NCI-H748 (cell line): ENCODE data around the gene IQUB.
"Not testable (repeated sequence)": the region's sequence is repeated elsewhere in the genome, so short reads cannot be mapped to it uniquely, and the experiment has no call there.

ENCODE experiments used
- DNase-seq: peaks from one replicate; lab custom pipeline; 2025; ENCODE audit not compliant: unreplicated experiment; lab: John Stamatoyannopoulos, UW

Gene IQUB

GRCh38 chr7:123534383-123535260 is at the start of gene IQUB:
IQUB (minus strand) TSS chr7:123534595; CDS start chr7:123512340, 22,255 bp downstream.
- DNase-seq, result peak; percentile 98

DNA sequence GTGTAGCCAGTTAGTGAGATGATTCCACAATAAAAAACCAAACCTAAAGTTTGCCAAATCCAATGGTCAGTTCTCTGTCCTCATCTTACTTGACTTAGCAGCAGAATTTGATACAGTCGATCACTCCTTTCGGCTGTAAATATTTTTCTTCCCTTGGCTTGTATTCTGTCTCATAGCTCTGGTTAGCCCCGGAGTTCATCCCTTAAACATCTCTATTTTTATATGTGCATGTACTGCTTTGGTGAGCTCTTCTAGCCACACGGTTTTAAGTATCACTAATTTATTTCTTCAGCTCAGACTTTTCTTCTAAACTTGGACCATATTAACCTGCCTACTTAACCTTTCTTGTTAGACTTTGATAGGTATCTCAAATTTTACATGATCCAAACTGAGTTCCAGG is 49.4 kb upstream of the IQUB start:
- no peak for DNase-seq

DNA sequence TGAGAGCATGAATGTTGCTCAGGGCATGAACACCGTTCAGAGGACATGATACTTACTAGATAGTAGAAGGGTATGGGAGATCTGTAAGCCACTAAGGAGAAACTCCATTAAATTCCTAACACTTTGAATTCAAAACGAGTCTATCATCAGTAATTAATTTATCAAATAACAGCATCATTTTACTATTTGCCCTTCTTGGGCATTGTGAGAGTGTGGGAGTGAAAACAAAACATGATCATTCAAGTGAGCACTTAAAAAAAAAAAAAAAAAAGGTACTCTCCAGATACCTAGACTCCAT is 46.7 kb upstream of the IQUB start:
- no peak for DNase-seq

DNA sequence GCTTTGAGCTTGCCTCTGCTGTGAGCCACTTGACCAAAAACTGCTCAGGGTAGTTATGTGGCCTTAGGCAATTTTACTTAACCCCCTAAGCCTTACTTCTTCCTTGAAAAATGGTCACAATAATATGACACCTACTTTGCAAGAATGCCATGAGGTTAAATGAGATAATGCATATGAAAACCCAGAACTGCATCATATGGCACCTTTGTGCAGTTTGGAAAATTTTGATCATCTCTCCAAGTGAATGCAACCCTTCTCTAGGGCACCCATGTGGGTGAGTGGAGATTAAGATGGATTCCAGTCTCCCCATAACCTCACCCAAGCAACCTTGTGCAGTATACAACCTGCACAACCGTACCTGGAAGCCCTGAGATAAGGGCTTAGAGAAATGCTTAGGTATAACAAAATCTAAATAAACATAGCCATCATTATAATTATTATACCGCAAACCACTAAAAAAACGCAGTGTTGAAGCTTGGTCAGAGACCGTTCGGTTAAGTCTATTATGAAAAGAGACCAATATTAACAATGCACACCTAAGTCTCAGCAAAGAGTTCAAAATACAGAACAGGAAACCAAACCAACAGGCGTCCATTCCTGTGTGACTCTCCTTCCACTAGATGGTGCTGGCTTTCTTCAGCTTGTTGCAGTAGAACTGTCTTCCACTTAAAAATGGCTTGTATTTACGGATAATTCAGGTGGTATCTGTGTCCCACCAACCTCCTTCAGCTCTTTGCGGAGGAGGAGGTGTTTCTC is 46.2 kb upstream of the IQUB start:
- peak; percentile 83 for DNase-seq

DNA sequence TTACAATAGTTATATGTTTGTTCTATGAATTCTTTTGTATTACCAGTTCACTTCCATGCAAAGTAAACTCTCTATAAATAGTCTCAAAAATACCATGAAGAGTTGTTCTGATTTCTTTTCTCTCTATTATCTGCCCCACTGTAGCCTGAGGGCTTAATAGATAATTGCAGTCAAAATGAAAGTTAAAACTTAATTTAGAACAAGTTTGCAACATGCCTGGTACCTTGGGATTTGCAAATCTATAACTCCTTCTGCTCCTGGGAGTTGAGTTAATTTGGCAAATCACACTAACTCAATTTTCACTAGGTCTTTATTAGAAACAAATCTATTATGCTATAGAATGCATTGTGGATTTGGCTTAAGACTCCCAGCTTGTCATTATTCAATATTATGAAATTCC is 45.0 kb upstream of the IQUB start:
- no peak for DNase-seq

- DNase-seq, result no peak
Measured at GRCh38 chr7:123573896-123574467, 39.6 kb upstream of the IQUB start.

DNA sequence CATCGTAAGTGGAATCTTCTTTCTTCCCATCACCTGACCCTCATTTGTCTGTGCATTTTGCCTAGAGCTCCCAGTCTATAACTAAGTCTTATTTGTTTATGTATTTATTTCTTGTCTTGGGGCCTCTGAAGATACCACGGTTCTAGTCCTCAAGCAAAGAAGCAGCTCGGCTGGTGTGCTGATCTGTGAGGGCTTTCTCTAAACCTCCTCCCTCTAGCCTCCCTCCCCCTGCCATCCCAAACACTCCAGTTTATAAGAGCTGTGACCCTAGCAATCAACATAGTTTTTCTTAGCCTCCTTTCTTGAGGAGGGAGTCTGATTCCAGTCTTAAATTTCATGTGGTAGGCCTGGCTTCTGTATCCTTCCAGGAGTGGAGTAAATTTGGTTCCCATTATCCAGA is 38.9 kb upstream of the IQUB start:
- DNase-seq, result no peak

GRCh38 chr7:123571684-123572083 is 37.3 kb upstream of the IQUB start:
- DNase-seq, result no peak

- no peak for DNase-seq
Measured at GRCh38 chr7:123571187-123571586, 36.8 kb upstream of the IQUB start.

- DNase-seq, result peak; percentile 45
Measured at GRCh38 chr7:123570390-123571182, 36.2 kb upstream of the IQUB start.

- DNase-seq, result no peak
Measured at GRCh38 chr7:123569352-123570010, 35.1 kb upstream of the IQUB start.

- DNase-seq, result no peak
Measured at GRCh38 chr7:123562121-123562520, 27.7 kb upstream of the IQUB start.

DNA sequence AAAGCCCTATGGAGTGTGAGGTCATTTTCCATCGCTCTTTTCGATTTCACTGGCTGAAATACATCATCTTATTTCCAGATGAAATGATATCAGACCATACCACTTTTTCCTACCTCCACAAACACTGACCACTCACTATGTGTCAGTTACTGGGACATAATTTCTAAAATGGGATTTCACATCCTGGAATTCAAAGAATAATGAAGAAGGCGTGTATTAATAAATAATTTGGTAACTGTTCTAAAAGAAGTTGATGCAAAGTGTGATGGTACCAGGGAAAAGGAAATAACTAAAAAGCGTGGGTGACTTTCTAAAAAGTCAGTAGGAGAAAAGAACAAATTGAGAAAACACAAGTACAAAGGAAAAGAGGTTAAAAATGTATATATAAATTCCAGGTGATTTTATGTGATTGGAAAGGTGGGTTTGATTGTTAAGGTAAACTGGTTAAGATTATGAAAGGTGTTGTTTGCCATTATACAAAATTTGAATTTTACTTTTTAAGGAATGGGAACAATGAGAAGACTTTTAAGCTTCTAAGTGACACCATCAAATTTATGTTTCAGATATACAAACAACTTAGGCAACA is 24.0 kb upstream of the IQUB start:
- no peak for DNase-seq

DNA sequence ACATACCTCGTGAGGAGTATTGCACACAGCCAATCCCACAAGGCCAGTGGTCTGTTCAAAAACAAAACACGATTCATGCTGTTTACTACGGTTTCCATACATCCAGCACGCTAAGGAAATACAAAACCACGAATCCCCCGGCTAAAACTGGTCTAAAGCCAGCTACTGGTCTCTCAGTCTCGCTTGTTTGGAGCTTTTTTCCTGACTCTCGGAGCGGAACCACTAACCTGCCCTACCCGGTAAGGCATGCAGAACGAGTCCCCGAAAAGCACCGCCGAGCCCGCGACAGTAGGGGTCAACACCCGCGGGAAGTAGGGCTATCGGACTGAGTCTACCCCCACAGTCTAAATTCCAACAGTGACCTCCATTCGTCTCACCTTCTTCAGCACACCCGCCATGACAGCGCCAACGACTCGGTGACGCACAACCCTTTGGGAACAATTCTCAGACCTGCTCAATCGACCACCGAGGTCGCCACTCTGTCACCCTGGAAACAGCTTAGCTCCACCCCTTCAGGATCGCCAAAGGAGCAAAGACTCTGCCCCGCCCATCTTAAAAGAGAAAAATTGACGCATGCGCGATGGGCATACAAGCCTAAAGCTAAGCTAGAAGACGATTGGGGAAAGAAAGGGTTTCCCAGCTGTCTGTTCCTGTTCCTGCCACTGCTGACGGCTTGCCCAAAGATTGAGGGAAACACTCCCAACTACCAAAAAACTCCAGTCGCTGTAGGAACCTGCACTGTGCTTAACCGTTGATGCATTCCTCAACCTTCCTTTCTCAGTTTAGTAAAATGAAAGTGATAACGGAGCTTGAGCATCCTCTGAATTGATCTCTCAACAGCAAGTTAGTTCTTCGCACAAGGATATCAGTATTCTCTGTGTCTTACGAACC is 23.2 kb upstream of the IQUB start, which contains the start of gene NDUFA5:
NDUFA5 (minus strand) TSS at position 421 of the 891 bp plus-strand sequence; CDS start at position 398, 23 bp downstream.
- peak; percentile 99 for DNase-seq

DNA sequence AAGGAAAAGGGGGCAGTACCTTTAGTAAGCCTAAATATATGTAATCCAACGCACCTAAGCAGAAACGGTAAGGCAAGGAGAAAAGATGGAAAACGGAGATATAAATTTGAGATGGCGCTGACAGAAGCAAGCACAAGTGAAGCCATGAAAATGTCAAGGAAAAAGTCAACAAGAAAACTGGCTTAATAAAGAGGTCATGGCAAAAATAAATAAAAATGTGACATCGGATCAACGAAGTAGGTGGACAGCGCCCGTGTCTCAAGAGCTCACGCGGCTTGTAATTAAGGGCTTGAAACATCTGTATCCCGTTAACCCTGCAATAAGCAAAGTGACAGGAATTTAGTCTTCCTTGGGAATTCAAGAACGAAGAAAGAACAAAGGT is 22.6 kb upstream of the IQUB start:
- no peak for DNase-seq

DNA sequence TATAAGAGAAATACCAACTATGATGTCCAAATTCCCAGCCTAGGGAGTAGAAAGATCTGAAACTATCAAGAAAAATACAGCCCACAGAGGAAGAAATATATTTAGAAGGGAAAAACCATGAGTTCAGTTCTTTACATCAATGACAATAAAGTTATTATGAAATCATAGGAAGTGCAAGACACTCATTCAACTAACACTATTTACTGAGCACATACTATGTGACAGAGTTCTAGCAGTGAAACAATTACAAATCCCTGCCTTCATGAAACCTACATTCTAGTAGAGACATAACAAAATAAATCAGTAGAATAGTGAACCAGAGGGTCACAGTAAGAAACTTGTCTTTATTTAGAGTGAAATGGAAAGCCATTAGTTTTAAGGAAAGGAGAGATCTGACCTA is 21.1 kb upstream of the IQUB start:
- DNase-seq, result no peak

DNA sequence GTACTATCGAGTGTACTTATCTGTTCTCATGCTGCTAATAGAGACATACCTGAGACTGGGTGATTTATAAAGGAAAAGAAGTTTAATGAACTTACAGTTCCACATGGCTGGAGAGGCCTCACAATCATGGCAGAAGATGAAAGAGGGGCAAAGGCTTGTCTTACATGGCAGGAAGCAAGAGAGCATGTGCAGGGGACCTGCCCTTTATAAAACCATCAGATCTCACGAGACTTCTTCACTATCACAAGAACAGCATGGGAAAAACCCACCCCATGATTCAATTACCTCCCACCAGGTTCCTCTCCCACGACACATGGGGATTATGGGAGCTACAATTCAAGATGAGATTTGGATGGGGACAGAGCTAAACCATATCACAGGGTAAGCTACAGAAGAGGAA is 18.8 kb upstream of the IQUB start:
- no peak for DNase-seq

- DNase-seq, result no peak
Measured at GRCh38 chr7:123552641-123553040, 18.2 kb upstream of the IQUB start.

GRCh38 chr7:123552134-123552533 is 17.7 kb upstream of the IQUB start:
- not testable (repeated sequence) for DNase-seq
